IMR-90 (cell line): ENCODE data around the gene ZFR. TPM values are rescaled to one million over a fixed set of nuclear protein-coding genes. Genes with fewer than 3 reads are reported as not detected.

Source experiments
- ATAC-seq: fragments of 200-7000 bp; cut with Tn5 transposase; 2 replicates; pipeline ENCODE4 v1.9.1; 2020; ENCODE audit warnings: low read depth, mild to moderate bottlenecking, moderate library complexity
- BruUV-seq: library from RNA; stranded (reverse); fragments of 400-500 nt; replicated peaks from 2 replicates; lab custom pipeline; 2021; lab: Mats Ljungman, UMichigan
- CTCF ChIA-PET: fragments of 300-600 bp; formaldehyde crosslinking; extraction: SDS; loops from one replicate; lab custom pipeline; 2021; ENCODE audit warnings: antibody characterized with exemption; lab: Yijun Ruan, JAX
- POLR2A ChIA-PET: fragments of 300-600 bp; sonication (Branson Sonifier 250); formaldehyde crosslinking; loops from one replicate; lab custom pipeline; 2022; ENCODE audit warnings: antibody characterized with exemption; ENCODE audit not compliant: unreplicated experiment; lab: Charles Lee
- DNase-seq: peaks from one replicate; pipeline ENCODE4 v3.0.0; 2013
- H2AFZ ChIP-seq: replicated peaks from 2 replicates; pipeline ENCODE3; 2013; ENCODE audit warnings: low read length, mild to moderate bottlenecking; ENCODE audit not compliant: poor library complexity
- H2AK5ac ChIP-seq: 2 replicates; pipeline ENCODE4 v1.6.1; 2013; ENCODE audit warnings: low read depth, low read length, inconsistent platforms
- H2AK9ac ChIP-seq: replicated peaks from 2 replicates; pipeline ENCODE3; 2013; ENCODE audit warnings: mild to moderate bottlenecking, low read depth, low read length, moderate library complexity; ENCODE audit not compliant: poor library complexity
- H2BK120ac ChIP-seq: 2 replicates; pipeline ENCODE4 v1.6.1; 2013; ENCODE audit warnings: low read depth, low read length, inconsistent platforms
- H2BK15ac ChIP-seq: 3 replicates; pipeline ENCODE4 v1.6.1; 2013; ENCODE audit warnings: low read depth, low read length, inconsistent platforms
- H2BK20ac ChIP-seq: 2 replicates; pipeline ENCODE4 v1.6.1; 2013; ENCODE audit warnings: low read depth, mild to moderate bottlenecking, inconsistent platforms, low read length, moderate library complexity
- H2BK5ac ChIP-seq: 2 replicates; pipeline ENCODE4 v1.6.1; 2013; ENCODE audit warnings: mild to moderate bottlenecking, low read depth, low read length, inconsistent platforms; ENCODE audit not compliant: poor library complexity, severe bottlenecking
- H3K14ac ChIP-seq: replicated peaks from 2 replicates; pipeline ENCODE4 v1.6.1; 2013; ENCODE audit warnings: low read depth, low read length, inconsistent platforms
- H3K18ac ChIP-seq: 2 replicates; pipeline ENCODE4 v1.6.1; 2013; ENCODE audit warnings: low read depth, low read length, control low read depth
- H3K23ac ChIP-seq: 2 replicates; pipeline ENCODE4 v1.6.1; 2013; ENCODE audit warnings: low read depth, low read length, inconsistent platforms
- H3K27ac ChIP-seq: 2 replicates; pipeline ENCODE4 v1.5.1; 2013; ENCODE audit warnings: mild to moderate bottlenecking, control low read depth, low read length; ENCODE audit not compliant: insufficient read depth
- H3K27me3 ChIP-seq: 2 replicates; pipeline ENCODE4 v1.6.1; 2013; ENCODE audit warnings: low read length; ENCODE audit not compliant: control insufficient read depth, insufficient read depth
- H3K36me3 ChIP-seq: 2 replicates; pipeline ENCODE4 v1.6.1; 2013; ENCODE audit warnings: low read length, mixed read lengths; ENCODE audit not compliant: control insufficient read depth, insufficient read depth
- H3K4ac ChIP-seq: 2 replicates; pipeline ENCODE4 v1.6.1; 2013; ENCODE audit warnings: low read depth, low read length, inconsistent platforms
- H3K4me1 ChIP-seq: 2 replicates; pipeline ENCODE4 v1.6.1; 2013; ENCODE audit warnings: low read length, mixed read lengths; ENCODE audit not compliant: control insufficient read depth, insufficient read depth
- H3K4me2 ChIP-seq: 2 replicates; pipeline ENCODE4 v1.6.1; 2013; ENCODE audit warnings: low read depth, mild to moderate bottlenecking, control low read depth, low read length, moderate library complexity
- H3K4me3 ChIP-seq: 2 replicates; pipeline ENCODE4 v1.5.1; 2013; ENCODE audit warnings: low read depth, mild to moderate bottlenecking, control low read depth, low read length, moderate library complexity; ENCODE audit not compliant: insufficient read depth
- H3K56ac ChIP-seq: 2 replicates; pipeline ENCODE4 v1.6.1; 2013; ENCODE audit warnings: low read length, inconsistent platforms; ENCODE audit not compliant: insufficient read depth; ENCODE audit errors: extremely low read depth
- H3K79me1 ChIP-seq, 2 experiments: 2 replicates each; pipeline ENCODE4 v1.6.1; 2013; ENCODE audit warnings: low read length in 2 of 2, inconsistent platforms in 1 of 2, low read depth in 1 of 2
- H3K9ac ChIP-seq: 2 replicates; pipeline ENCODE4 v1.6.1; 2013; ENCODE audit warnings: low read depth, low read length, control low read depth
- H3K9me1 ChIP-seq: 2 replicates; pipeline ENCODE4 v1.6.1; 2013; ENCODE audit warnings: low read length, inconsistent platforms; ENCODE audit not compliant: insufficient read depth
- H3K9me3 ChIP-seq: 2 replicates; pipeline ENCODE4 v1.6.1; 2013; ENCODE audit warnings: low read length; ENCODE audit not compliant: control insufficient read depth, insufficient read depth
- H4K20me1 ChIP-seq: 2 replicates; pipeline ENCODE4 v1.6.1; 2013; ENCODE audit warnings: low read length, inconsistent platforms; ENCODE audit not compliant: insufficient read depth
- H4K5ac ChIP-seq: 2 replicates; pipeline ENCODE4 v1.6.1; 2013; ENCODE audit warnings: mild to moderate bottlenecking, low read depth, low read length, control low read depth
- H4K8ac ChIP-seq, 2 experiments: 2 replicates each; pipeline ENCODE4 v1.6.1; 2013; ENCODE audit warnings: low read depth in 2 of 2, low read length in 2 of 2, control low read depth in 1 of 2, inconsistent platforms in 1 of 2
- H4K91ac ChIP-seq: 2 replicates; pipeline ENCODE4 v1.6.1; 2013; ENCODE audit warnings: low read depth, low read length, inconsistent platforms; ENCODE audit not compliant: insufficient read depth
- BHLHE40 ChIP-seq: fragments of 150-350 bp; IDR thresholded peaks from 2 replicates; pipeline ENCODE4 v1.6.1; 2016; ENCODE audit warnings: mild to moderate bottlenecking, low read depth, low read length
- CEBPB ChIP-seq: IDR thresholded peaks from 2 replicates; pipeline ENCODE4 v1.6.1; 2012; ENCODE audit warnings: low read depth, low read length, improper control_type of control experiment
- CTCF ChIP-seq: conservative IDR thresholded peaks from 2 replicates; pipeline ENCODE4 v1.5.1; 2012; ENCODE audit warnings: mild to moderate bottlenecking, low read depth, low read length, improper control_type of control experiment
- ELK1 ChIP-seq: fragments of 150-350 bp; IDR thresholded peaks from 2 replicates; pipeline ENCODE4 v1.6.1; 2016; ENCODE audit warnings: low read depth, mild to moderate bottlenecking, low read length, moderate library complexity, borderline replicate concordance
- MAFK ChIP-seq: IDR thresholded peaks from 2 replicates; pipeline ENCODE4 v1.6.1; 2012; ENCODE audit warnings: low read depth, low read length, improper control_type of control experiment
- POLR2A ChIP-seq: IDR thresholded peaks from 2 replicates; pipeline ENCODE4 v1.6.1; 2012; ENCODE audit warnings: mild to moderate bottlenecking, low read depth, low read length
- RAD21 ChIP-seq: IDR thresholded peaks from 2 replicates; pipeline ENCODE4 v1.6.1; 2012; ENCODE audit warnings: low read length, improper control_type of control experiment
- RCOR1 ChIP-seq: IDR thresholded peaks from 2 replicates; pipeline ENCODE4 v1.6.1; 2012; ENCODE audit warnings: mild to moderate bottlenecking, low read length, improper control_type of control experiment; ENCODE audit not compliant: insufficient replicate concordance
- SMC3 ChIP-seq: fragments of 150-350 bp; IDR thresholded peaks from 2 replicates; pipeline ENCODE4 v1.6.1; 2016; ENCODE audit warnings: low read depth, mild to moderate bottlenecking, antibody characterized with exemption, low read length, moderate library complexity
- USF2 ChIP-seq: fragments of 150-350 bp; IDR thresholded peaks from 2 replicates; pipeline ENCODE4 v1.6.1; 2017; ENCODE audit warnings: mild to moderate bottlenecking, antibody characterized with exemption, low read length, low read depth
- WGBS, 2 experiments: methylation state at CpG; one replicate each; pipeline versions ENCODE4 v1.1.5 to v1.1.7; 2013; ENCODE audit warnings: missing lambda C conversion rate in 2 of 2; ENCODE audit not compliant: insufficient read length in 1 of 2; ENCODE audit errors: extremely low coverage in 2 of 2; 5-methylcytosine and 5-hydroxymethylcytosine counted together
- dilution Hi-C: fragments of 300-500 bp; cut with HindIII; formaldehyde crosslinking; loops from one replicate; pipeline ENCODE4 v1.14.3; 2018; ENCODE audit warnings: low sequenced_read_pairs; ENCODE audit not compliant: unreplicated experiment
- in situ Hi-C: fragments of 300-500 bp; cut with MboI; formaldehyde crosslinking; loops from 3 replicates; pipeline ENCODE4 v1.14.3; 2019; ENCODE audit warnings: low sequenced_read_pairs, inconsistent platforms, mixed read lengths
- intact Hi-C: fragments of 100-400 bp; cut with micrococcal nuclease; formaldehyde crosslinking; loops from 2 replicates; pipeline ENCODE4 v1.10.0; 2022
- polyA plus RNA-seq, 3 experiments: library from polyadenylated mRNA; depleted of rRNA; stranded (reverse); fragments of >200 nt; gene quantifications; 2 replicates each; pipeline ENCODE4 v1.2.3, GENCODE V29; 2012; ENCODE audit warnings: low replicate concordance in 1 of 3
- total RNA-seq: library from RNA; depleted of rRNA; stranded (reverse); fragments of >200 nt; gene quantifications from 2 replicates; pipeline ENCODE4 v1.2.3, GENCODE V29; 2012

ZFR gene
- total and polyA plus RNA-seq, 2 of the 4 experiments (the other 2 are of a cell fraction) = 30.4 to 81.4 TPM

- Histone ChIP-seq H3K79me1 (no peaks in the 10 kb centered on the region), H3K9ac (no peak overlapping the region), H2AK9ac (no peak overlapping the region), H4K91ac (no peak overlapping the region), H2BK20ac (no peak overlapping the region), H3K4me1 (no peaks in the 10 kb centered on the region), H3K9me3 (peaks cover 12% of the 10 kb centered on the region), H2AK5ac (no peak overlapping the region), H2BK5ac (no peak overlapping the region), H2BK15ac (no peak overlapping the region), H4K20me1 (no peaks in the 10 kb centered on the region), H3K9me1 (no peaks in the 10 kb centered on the region), H3K27me3 (no peaks in the 10 kb centered on the region), H3K23ac (no peak overlapping the region), H3K27ac (no peak overlapping the region), H3K56ac (no peak overlapping the region), H4K5ac (no peak overlapping the region), H3K4me2 (no peak overlapping the region), H3K36me3 (no peaks in the 10 kb centered on the region), H3K4ac (no peak overlapping the region), H4K8ac (no peak overlapping the region), H3K14ac (no peak overlapping the region), H2AFZ (no peak overlapping the region), H3K4me3 (no peak overlapping the region), H3K18ac (no peak overlapping the region), H2BK120ac (no peak overlapping the region)
- WGBS, 2 experiments = no CpG with 5 or more reads among the region's 2 CpGs
- TF ChIP-seq USF2 (no peak), RCOR1 (no peak), POLR2A (no peak), CTCF (no peak), MAFK (no peak), SMC3 (no peak), CEBPB (no peak), BHLHE40 (no peak), ELK1 (no peak), RAD21 (no peak)
- dilution Hi-C loops (no loop called here), in situ Hi-C loops (no loop called here), intact Hi-C loops (no loop called here)
- DNase-seq = peak; percentile 16
- ChIA-PET CTCF (interaction anchor here (0.6 to 0.9 kb wide), 2 partner anchors 10 to 142 kb away, joined by 3 to 6 read pairs; no protein-coding TSS in a partner anchor), POLR2A (no interaction called here)
- BruUV-seq = no TSS peak
- no peak for ATAC-seq
Observed at GRCh38 chr5:32339198-32339597, 105.3 kb downstream of the ZFR start.
